Activated gamma-delta T cell (primary cell): ENCODE results near the gene KDELR3.

ENCODE experiments used
- DNase-seq: peaks from one replicate; lab custom pipeline; 2025; lab: John Stamatoyannopoulos, UW

KDELR3 gene

DNA sequence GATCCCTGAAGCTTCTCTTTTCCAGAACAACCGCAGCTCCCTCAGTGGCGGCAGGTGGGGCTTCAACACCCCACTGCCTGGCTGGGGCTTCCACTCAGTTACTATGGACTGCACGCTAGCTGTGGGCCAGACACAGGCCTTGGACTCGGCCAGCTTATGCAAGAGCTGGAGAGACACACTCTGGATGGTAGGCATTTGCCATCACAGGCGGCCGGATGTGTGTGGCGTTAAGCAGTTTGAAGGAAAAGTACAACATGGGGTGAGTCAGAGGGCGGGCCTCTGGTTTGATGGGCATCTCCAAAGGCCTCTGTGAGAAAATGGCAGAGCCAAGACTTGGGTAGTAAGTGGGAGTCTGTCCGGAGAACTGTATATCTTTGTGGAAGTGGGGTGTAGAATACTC lies 30.5 kb upstream of the KDELR3 start:
- DNase-seq: no peak

DNA sequence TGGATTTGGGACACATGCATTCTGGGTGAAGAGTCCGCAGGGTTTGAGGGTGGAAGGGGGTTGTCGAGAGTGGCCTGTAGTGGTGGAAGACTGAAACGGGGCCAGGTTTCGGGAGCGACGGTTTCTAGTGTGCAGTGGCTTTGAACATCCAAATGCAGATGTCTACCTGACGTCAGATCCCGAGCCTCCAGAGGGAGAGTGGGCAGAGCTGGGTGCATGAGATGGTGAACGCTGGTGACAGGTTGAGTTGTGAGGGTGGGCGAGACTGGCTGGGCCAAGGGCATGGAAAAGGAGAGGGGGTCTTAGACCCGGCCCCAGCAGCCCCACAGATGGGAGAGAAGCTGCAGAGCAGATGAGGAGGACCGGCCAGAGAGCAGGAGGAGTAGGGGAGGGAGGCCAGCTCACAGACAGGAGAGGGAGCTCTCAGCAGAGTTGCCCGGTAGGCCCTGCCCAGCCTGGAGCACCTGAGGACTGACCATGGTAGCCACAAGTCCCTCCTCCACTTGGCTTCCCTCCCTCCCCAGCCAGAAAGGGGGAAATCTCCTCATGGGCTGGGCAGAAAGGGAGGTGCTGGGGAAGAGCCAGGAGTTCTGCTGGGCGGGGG lies 27.0 kb upstream of the KDELR3 start:
- no peak for DNase-seq

DNA sequence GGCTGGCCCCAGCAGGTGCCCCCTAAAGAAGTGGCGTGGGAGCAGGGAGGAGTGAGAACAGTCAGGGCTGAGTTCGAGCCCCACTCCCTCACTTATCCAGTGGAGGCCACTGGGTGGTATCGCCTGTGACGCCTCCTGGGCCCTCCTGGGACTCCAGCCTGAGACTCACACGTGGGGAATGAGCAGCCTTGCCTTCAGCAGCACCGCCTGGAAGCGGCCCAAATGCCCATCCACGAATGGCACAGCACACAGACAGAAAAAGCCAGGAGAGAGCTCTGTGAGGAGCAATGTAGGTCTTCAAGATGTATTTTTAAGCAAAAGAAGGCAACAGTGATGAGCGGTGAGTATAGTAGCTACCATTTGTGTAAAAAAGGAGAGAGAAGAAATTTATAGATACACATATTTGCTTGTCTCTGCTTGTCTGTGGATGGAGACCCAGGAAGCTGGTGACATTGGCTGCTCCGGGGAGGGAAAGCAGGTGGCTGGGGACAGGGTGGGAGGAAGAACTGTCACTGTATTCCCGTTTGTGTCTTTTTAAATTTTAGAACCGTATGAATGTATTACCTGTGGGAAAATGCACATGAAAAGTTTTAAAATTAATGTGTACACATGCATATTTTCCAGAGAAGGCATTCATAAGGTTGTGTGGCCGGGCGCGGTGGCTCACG lies 26.1 kb upstream of the KDELR3 start:
- DNase-seq: no peak

DNA sequence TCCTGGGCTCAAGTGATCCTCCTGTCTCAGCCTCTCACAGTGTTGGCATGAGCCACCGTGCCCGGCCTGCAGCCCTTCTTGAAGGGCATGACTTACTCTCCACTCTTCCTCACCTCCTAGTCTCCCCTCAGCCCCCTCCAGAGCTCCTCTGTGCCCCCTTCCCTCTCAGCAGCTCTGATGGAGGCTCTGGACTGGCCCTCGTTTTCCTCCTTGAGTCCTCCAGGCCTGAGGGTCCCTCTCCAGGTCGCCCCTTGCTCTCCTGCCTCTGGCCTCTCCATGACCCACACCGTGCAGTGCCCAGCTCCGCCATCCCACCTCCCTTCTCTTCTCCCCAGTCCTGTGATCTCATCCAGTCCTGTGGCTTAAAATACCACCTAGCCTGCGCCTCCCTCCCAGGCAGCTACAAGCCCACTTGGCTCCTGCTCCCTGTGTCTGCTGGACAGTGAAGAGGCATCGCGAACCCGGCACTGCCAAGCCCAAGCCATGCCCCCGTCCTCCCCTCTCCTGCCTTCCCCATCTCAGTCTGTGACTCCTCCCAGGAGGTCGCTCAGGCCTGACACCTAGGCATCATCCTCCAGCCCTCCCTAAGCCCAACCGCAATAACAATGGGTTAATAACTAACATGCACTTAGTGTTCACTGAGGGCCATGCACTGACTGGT lies 24.8 kb upstream of the KDELR3 start:
- DNase-seq: no peak

DNA sequence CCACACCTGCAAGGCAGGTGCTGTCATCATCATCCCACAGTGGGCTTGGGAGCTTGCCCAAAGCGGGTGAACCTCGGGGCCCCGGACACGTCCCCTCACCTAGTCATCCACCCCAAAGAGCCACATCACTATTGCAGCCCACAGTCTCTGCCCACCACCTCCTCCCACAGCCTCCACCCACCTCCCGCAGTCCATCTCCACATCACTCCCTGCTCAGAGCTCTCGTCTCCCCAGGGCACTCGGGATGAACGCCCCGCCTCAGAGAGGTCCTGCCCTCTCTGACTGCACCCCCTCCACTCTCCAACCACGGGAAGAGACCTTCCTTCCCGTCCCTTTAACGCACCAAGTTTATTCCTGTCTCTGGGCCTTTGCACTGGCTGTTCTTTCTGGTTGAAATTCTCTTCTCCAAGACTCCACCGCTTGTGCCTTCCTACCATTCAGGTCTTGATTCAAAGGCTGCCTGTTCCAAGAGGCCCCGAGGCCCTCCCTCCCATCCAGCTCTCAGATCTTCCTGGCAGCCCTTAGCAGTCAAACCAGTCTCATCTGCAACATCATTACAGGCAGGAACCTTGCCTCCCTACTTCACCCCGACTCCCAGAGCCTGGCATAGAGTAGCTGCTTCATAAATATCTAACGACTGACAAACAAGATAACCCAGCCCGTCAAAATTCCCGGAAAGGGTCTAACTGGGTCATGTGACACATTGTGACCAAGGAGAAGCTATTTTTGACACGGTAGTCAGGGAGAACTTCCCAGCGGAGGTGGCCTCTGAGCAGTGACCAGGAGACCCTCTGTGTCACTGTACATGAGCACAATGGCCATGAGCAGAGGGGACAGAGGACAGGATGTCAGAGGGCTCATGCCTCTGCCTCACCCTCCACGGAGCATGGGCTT lies 24.0 kb upstream of the KDELR3 start:
- no peak for DNase-seq

DNA sequence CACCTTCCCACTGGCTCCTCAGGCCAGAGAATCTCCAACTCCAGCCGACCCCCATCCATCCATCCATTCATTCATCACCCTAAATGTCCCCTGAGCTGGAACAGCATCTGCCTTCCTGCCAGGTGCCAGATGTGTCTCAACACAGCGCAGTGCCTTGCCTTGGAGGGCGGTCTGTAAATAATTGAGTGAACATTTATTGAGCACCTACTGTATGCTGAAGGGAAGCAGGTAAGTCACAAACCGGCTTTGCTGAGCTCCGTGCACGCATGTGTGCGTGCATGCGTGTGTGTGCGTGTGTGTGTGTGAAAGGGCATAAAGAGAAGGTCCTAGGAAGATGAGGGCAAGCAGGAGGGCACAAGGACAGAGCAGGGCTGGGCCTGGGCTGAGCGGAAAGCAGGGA lies 23.1 kb upstream of the KDELR3 start:
- no peak for DNase-seq

DNA sequence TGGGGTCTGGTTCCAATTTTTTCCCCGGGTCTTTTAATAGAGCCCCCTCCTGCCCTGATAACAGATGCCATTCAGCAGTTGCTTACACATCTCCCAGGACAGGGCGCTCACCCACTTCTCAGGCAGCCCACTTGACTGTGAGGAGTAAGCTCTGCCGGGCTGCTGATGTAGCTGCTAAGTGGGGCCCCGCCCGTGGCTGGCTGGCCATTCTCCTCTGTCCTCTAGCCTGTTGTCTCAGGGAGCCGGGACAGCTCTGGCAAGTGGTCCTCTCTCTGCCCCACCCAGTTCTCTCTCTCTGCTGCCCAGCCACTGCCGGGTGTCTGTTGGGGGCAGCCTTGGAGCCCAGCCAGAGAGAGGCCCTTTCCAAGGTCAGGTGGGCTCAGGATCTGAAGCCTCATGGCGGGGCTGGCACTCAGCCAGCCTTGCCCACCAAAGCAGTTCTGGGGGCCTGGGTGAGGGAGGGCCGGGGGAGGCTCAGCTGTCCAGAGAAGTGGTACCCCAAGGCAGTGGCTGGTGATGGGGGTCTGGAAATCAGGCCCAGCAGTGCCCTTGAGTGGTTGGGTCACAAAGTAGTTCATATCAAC lies 21.8 kb upstream of the KDELR3 start:
- DNase-seq: no peak

DNA sequence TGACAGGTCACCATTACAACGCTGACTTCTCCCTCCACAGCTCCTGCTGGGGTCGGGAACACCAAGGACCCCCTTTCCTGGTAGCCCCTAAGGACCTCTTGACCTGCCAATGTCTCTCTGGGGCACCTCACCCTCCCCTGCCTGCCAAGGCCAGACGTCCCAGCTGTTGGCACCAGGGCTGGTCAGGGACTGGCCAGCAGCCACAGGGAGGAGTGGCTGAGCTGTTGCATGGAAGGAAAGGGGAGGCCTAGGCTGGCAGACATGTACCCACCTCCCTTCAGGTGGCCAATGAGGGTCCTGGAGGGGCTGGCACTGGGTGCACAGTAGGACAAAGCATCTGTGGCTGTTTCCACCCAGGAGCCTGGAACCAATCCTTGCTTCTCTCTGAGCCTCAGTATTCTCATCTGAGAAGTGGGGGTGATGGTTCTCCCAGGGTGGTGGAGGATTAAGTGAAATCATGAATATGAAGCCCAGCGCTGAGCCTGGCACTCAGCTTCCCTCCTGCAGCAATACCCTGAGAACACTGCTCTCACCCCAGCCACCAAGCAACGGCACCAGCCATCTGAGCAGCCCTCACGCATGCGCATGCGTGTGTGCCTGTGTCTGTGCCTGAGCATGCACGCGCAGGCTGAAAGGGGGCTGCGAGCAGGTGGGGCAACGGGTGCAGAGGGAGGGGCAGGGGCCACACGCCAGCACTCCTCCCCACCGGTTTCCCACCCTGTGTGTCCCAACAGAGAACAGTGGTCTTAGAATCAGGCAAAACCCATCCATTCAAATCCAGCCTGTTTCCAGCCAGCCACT lies 18.8 kb upstream of the KDELR3 start:
- no peak for DNase-seq

DNA sequence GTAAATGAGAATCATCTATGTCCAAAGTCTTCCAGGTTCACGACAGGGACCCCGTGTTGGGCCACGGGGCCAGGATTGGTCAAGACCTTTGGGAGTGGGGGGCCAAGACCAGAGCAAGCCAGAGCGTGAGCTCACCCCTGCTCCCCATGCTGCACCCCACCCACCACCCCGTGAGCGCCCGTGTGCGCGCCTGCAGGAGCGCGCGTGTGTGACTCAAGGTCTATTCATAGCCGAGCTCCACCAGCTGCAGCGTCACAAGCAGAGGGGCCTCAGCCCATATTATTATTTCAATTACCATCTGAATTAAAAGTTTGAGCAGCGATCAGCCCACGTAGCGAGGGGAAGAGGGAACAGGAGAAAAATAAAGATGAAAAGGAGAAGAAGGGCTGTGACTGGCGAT lies 18.1 kb upstream of the KDELR3 start:
- DNase-seq: no peak

DNA sequence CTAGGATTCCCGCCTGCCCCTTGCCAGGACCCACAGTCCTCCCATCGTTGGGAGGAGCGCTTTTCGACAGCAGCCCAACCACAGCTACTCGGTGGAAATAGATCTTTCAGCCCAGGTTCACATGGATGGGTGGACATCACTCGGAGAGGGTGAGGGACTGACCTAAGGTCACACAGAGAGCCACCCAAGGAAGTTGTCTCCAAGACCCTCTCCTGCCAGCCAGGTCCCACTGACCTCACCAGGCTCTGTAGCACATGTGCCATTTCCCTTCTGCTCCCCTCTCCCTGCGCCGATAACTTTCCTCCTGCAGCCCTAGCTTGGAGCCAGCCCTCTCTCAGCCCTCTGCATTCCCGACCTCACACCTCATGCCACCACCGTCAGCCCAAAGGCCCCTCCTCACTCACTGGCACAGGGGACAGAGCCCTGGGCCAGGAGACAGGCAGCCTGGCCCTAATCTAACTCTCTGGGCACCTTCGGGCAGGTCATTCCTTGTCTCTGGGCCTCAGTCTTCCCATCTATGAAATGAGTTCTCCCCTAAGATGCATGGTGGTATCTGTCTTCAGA lies 17.6 kb upstream of the KDELR3 start:
- DNase-seq: no peak

DNA sequence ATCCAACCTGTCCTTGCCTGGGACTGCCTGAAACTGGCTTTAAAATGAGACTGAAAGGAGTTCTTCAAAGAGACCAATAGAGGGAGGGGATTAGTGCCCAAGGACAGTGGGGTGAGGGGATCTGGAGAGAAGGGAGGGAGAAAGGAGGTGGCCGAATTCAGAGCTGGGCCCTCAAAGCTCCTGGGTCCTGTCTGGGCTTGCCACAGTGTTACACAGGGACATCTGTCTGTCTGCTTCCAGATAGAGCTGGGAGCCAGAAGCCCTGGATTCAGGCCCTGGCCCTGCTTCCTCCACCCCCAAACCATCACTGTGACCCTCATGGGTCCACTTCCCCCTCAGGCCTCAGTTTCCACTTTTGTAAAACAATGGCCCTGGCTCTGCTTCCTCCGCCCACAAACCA lies 16.5 kb upstream of the KDELR3 start:
- no peak for DNase-seq

DNA sequence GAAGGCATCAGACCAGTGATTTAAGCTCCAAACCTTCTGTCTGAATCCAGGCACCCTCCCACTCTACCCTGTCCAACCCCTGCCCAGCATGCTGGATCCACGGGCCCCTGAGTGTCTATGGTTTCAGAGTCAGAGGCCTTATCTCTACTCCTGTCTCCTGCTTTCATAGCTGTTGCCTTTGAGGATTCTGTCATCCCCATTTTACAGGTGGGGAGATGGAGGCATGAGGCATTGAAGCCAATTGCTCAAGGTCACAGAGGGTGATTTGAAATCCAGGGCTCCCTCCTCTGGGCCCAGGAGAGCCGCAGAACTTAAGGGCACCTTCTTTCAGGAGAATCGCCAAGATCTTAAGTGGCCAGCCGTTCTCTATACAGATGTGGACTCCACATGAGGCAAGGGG lies 16.0 kb upstream of the KDELR3 start:
- DNase-seq: no peak

DNA sequence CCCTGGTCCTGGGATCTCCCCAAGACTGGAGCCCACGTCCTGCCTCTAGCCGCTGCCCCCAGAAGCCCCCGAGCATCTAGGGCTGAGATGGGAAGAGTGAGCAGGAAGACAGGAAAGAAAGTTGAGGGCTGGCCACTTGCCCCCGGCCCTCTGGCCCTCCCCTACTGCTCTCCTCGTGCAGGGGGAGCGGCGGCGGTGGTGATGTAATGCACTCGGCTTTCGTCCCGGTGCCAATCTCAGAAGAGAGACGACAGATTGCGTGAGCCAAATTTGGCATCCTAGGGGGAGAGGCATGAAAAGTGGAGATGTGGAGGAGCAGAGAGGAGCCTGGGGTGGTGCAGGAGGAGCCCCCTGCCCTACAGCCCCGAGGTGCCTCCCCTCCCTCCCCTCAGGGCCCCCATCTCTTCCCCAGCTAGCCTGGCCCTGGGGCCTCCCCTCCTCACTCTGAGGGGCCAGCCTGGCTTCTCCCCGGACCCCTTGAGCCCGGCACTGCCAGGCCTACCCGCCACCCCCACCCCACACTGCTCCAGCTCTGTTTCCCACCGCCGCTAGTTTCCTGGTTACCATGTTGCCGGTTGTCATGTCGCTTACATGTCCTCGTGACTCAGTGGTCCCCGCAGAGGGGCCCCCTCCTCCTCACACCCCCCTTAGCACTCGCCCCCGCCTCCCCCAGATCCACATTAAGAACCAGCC lies 15.4 kb upstream of the KDELR3 start:
- DNase-seq: no peak

DNA sequence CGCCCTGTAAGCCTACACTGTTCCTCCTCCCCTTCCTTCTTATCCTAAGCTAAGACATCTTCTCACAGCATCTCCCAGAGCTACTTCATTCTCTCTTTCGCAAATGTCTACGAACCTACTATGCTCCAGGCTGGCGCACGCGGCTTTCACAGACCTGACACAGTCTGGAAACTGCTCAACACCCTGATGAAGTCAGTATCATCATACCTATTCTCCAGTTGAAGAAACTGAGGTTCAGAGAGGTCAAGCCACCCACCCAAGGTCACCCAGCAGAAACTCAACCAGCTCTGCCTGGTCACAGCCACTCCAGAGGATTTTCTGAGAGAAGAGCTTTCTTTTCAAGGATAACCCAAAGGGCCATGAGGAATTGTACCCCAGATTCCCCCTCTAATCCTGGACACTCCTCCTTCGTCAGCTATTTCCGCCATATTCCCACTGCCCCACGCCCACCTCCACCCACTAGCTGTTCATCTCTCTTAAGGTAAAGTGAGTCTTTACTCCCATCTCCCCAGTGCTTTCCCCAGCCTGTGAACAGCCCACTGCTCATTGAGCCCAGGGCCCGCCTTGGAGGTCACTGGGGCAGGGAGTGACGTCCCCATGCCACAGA lies 14.7 kb upstream of the KDELR3 start:
- no peak for DNase-seq

DNA sequence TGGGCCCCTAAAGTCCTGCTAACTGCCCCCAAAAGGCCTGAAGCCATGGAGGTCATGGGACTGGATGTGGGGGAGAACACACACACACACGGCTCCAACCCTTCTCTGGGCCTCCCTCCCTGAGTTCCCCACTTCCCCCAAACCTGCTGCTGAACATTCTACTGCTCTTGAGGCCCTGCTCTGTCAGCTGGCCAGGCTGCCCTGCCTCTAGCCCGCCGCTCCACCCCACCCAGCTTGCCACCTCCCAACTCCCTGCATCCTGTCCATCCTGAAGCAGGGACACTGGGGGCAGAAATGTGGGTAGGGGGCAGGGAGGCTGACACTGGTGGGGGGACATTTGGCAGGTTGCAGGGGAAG lies 13.9 kb upstream of the KDELR3 start:
- no peak for DNase-seq

DNA sequence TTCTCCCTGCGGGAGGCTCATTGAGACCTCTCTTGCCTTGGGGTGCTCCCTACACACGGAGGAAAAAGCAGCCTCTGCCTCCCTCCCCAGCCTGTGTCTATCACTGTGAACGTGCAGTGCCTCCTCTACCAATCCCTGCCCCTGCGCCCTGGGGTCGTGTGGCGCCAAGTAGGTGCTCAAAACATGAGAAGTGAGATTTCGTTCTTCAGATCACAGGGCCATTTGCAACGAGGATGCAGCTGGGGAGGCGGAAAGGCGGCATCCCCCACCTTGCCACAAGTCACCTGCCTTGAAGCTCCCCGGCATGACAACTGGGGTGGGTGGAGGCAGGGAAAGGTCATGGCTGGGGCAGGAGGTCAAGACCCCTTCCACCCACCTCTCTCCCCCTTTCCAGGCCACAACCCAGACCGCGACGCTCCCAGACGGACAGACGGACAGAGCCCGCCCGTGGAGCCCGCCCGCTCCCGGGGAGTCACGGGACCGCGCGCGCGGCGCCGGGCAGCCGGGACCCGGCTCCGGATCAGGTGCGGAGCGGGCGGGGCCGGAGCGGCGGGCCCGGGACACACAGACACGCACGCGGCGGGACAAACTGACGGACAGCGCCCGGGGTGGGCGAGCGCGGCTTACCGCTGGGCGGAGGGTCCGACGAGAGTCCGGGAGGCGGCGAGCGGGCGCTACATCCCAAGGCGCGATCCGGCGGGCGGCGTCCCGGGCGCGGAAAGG lies 13.4 kb upstream of the KDELR3 start:
- DNase-seq: no peak

DNA sequence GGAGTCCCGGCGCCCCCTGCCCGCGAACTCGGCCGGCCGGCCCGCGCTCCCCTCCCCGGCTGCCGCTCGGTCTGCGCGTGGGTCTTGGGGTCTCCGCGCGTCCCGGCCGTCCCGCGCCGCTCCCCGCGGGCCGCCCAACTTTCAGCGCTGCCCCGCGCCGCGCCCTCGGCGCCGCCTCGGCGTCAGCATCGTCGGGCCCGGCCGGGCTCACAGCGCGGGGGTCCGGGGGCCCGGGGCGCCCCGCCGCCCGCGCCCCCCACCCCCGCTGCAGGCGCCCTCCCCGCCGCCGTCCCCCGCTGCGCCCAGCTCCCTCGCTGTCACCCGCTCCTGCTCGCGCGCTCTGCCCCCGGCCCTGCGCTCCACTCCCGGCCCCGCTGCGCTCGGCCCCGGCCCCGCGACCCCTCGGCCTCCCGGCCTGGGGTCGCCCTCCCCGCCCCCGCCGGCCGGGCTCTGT lies 12.8 kb upstream of the KDELR3 start, which contains the start of gene KCNJ4:
TSS of gene KCNJ4 (minus strand) at position 124 of the 454 bp plus-strand sequence. CDS start 27,067 bp downstream, outside the sequence.
- DNase-seq: no peak

DNA sequence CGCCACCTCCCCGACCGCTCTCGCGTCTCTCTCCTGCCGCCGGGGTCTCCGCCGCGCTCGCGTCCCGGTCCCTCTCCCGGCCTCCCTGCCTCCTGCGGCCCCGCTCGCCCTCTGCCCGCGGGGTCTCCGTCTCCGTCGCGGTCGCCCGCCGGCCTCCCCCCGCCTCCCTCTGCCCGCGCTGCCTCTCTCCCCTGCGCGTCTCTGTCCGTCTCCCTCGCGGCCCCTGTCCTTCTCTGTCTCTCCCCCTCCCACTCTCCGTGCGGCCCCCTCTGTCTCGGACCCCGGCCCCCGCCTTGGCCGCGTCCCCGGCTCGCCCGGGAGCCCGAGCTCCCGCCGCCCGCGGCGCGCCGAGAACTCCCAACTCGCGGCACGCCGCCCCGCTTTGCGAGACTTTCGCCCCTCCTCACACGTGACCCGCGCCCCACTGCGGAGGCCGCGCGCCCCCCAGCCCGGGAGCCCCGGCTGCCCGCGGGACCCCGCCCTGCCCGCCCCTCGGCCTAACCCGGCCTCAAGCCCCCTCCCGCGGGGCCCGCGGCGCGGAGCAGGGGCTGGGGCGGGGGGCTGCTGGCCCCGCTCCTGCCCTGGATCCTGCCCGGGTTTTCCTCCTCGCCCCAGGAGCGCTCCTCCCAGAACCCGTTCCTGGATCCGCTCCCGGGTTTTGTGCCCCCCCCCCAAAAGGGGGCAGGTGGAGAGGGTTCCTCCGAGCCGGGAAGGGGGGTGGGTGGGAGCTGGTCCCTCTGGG lies 12.2 kb upstream of the KDELR3 start:
- DNase-seq: no peak
